Stomach (tissue), 4 donors: ENCODE data around the gene THSD7A.

ENCODE experiments used
- CTCF ChIP-seq, 7 experiments: fragments of 450-650 bp in 4 of 7; fragments of 200-600 bp in 3 of 7; sonication (generic) in 3 of 7; IDR thresholded peaks; one replicate each; pipeline ENCODE4 v1.5.1; 2016 to 2019; ENCODE audit warnings: antibody characterized with exemption in 7 of 7, control low read depth in 2 of 7, mild to moderate bottlenecking in 1 of 7
- EP300 ChIP-seq: sonication (generic); formaldehyde crosslinking; IDR thresholded peaks from one replicate; pipeline ENCODE4 v1.6.1; 2017; ENCODE audit warnings: antibody characterized with exemption
- POLR2A ChIP-seq, 4 donors: fragments of 450-650 bp; IDR thresholded peaks; one replicate each; pipeline ENCODE4 v1.6.1; 2016; ENCODE audit warnings: antibody characterized with exemption in 4 of 4, control low read depth in 2 of 4, mild to moderate bottlenecking in 1 of 4, moderate library complexity in 1 of 4
- POLR2AphosphoS5 ChIP-seq, 3 donors: sonication (generic); formaldehyde crosslinking; IDR thresholded peaks; one replicate each; pipeline ENCODE4 v1.6.1; 2016; ENCODE audit warnings: antibody characterized with exemption in 3 of 3

DNA sequence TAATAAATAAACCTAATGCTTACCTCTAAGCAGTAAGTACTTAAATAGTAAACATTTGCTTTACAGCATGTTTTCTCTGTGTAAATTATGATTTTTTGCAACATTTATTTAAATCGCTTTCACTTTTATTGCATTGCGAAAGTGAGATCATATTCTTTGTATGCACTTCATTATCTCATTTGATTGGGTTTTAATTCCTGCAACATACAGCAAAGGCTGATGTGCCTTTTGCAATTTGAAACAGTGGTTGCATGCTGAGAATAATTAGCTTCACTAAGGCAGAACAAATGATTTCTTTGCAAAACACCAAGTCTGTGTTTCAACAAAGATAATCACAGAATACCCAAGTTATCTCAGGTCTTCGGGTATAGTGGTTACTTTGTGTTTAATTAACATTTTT, 16.3 kb upstream of the THSD7A start:
- TF ChIP-seq CTCF (IDR thresholded peaks at IDR 0.05) (no peak), POLR2A (IDR thresholded peaks at IDR 0.05) (no peak), POLR2AphosphoS5 (IDR thresholded peaks at IDR 0.05) (no peak), EP300 (no peak)
